Parathyroid adenoma (tissue), 2 donors: ENCODE data around the gene MAP6.

Experiments
- H2AFZ ChIP-seq: fragments of 300-600 bp; sonication (generic); one replicate; pipeline ENCODE4 v1.7.0; 2017; ENCODE audit warnings: antibody characterized with exemption, mild to moderate bottlenecking
- H3K27ac ChIP-seq: fragments of 300-600 bp; sonication (generic); one replicate; pipeline ENCODE4 v1.7.0; 2017
- H3K27me3 ChIP-seq: fragments of 300-600 bp; sonication (generic); one replicate; pipeline ENCODE4 v1.7.0; 2017; ENCODE audit warnings: low read length; ENCODE audit not compliant: control insufficient read depth, insufficient read depth
- H3K36me3 ChIP-seq: fragments of 300-600 bp; sonication (generic); one replicate; pipeline ENCODE4 v1.7.0; 2017; ENCODE audit warnings: low read length; ENCODE audit not compliant: control insufficient read depth, insufficient read depth
- H3K4me1 ChIP-seq: fragments of 300-600 bp; sonication (generic); one replicate; pipeline ENCODE4 v1.7.0; 2017; ENCODE audit warnings: control low read depth
- H3K4me2 ChIP-seq: fragments of 300-600 bp; sonication (generic); one replicate; pipeline ENCODE4 v1.7.0; 2017; ENCODE audit warnings: low read length
- H3K4me3 ChIP-seq: fragments of 300-600 bp; sonication (generic); one replicate; pipeline ENCODE4 v1.7.0; 2017; ENCODE audit warnings: low read depth, low read length
- H3K79me2 ChIP-seq: fragments of 300-600 bp; sonication (generic); one replicate; pipeline ENCODE4 v1.7.0; 2017; ENCODE audit warnings: control low read depth
- H3K9ac ChIP-seq: fragments of 300-600 bp; sonication (generic); one replicate; pipeline ENCODE4 v1.7.0; 2017; ENCODE audit warnings: mild to moderate bottlenecking
- H3K9me3 ChIP-seq: fragments of 300-600 bp; sonication (generic); one replicate; pipeline ENCODE4 v1.7.0; 2017; ENCODE audit warnings: low read length; ENCODE audit not compliant: control insufficient read depth
- TF ChIP-seq, protein P1 (sequence below): fragments of 300-600 bp; sonication (generic); IDR thresholded peaks from one replicate; pipeline ENCODE4 v1.7.0; 2017; ENCODE audit warnings: antibody characterized with exemption, mild to moderate bottlenecking
- donor health status: primary hyperparathyroidism.

The MAP6 gene

DNA sequence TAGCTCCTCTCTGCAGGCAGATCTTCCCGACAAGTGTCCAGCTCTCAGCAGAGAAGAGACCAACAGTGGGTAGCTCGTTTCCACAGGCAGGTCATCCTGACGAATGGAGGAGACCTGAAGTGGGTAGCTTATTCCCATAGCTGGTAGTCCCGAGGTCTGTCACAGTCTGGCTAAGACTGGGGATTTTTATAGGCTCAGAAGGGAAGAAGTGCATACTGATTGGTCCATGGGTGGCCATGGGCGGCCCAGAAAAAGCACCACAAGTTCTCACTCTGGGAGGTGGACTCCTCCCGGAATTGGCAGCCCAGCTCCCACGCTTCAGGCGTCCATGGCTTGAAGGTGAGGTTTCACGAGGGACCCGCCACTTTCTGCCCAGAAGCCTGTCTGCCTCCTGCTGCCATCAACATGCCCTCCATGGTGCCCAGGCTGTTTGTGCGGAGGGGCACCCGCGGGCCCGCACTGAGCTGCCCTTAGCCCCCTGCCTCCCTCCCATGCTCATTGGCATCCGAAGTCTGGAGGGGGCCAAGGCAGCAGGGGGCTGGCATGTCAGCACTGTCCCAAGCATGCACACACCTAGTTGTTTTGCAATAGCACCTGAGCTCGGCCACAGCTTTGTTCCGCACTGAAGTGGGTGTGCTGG, 9.9 kb upstream of the MAP6 start:
- H3K4me3 ChIP-seq: no peak overlapping the region
- H3K9me3 ChIP-seq: no peaks in the 10 kb centered on the region
- no peak overlapping the region for H3K27ac ChIP-seq
- no peaks in the 10 kb centered on the region for H3K79me2 ChIP-seq
- H3K4me2 ChIP-seq: no peak overlapping the region
- no peak overlapping the region for H2AFZ ChIP-seq
- no peaks in the 10 kb centered on the region for H3K4me1 ChIP-seq
- H3K36me3 ChIP-seq: no peaks in the 10 kb centered on the region
- TF ChIP-seq, protein P1, sequence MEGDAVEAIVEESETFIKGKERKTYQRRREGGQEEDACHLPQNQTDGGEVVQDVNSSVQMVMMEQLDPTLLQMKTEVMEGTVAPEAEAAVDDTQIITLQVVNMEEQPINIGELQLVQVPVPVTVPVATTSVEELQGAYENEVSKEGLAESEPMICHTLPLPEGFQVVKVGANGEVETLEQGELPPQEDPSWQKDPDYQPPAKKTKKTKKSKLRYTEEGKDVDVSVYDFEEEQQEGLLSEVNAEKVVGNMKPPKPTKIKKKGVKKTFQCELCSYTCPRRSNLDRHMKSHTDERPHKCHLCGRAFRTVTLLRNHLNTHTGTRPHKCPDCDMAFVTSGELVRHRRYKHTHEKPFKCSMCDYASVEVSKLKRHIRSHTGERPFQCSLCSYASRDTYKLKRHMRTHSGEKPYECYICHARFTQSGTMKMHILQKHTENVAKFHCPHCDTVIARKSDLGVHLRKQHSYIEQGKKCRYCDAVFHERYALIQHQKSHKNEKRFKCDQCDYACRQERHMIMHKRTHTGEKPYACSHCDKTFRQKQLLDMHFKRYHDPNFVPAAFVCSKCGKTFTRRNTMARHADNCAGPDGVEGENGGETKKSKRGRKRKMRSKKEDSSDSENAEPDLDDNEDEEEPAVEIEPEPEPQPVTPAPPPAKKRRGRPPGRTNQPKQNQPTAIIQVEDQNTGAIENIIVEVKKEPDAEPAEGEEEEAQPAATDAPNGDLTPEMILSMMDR: no peak
- no peak overlapping the region for H3K9ac ChIP-seq
- H3K27me3 ChIP-seq: no peaks in the 10 kb centered on the region

DNA sequence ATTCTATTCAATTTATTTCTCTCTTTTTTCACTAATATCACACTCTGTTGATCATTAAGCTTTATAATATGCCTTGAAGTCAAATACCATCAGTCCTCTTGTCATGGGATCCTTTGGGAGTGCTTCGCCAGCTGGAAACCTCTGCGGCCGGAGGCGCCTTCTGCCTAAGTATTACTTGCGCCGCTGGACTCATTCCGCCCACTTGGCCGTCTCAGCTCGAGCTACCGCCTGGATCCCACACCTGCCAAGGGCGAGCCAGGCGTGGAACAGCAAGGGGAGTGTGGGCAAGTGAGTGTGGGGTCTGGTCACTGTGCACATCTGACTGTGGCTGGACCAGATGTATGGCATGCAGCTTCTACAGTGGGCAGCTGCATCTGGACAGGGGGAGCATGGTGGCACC, 9.1 kb upstream of the MAP6 start:
- no peak overlapping the region for H3K27ac ChIP-seq
- no peak overlapping the region for H3K4me3 ChIP-seq
- TF ChIP-seq, protein P1: no peak
- no peak overlapping the region for H3K9ac ChIP-seq
- no peaks in the 10 kb centered on the region for H3K4me1 ChIP-seq
- no peak overlapping the region for H2AFZ ChIP-seq
- H3K79me2 ChIP-seq: no peaks in the 10 kb centered on the region
- H3K36me3 ChIP-seq: no peaks in the 10 kb centered on the region
- H3K27me3 ChIP-seq: no peaks in the 10 kb centered on the region
- H3K9me3 ChIP-seq: no peaks in the 10 kb centered on the region
- H3K4me2 ChIP-seq: no peak overlapping the region

DNA sequence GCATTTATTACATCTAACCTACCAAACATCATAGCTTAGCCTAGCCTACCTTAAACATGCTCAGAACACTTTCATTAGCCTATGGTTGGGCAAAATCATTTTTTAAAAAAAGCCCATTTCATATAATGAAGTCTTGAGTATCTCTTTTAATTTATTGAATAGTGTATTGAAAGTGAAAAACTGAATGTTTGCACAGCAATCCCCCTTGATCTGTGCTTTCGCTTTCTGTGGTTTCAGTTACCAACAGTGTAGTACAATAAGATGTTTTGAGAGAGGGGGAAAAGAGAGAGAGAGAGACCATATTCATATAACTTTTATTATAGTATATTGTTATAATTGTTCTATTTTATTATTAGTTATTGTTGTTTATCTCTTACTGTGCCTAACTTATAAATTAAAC, 8.4 kb upstream of the MAP6 start:
- Histone ChIP-seq H3K27ac (no peak overlapping the region), H3K27me3 (no peaks in the 10 kb centered on the region), H3K36me3 (no peaks in the 10 kb centered on the region), H3K4me1 (no peaks in the 10 kb centered on the region), H3K4me2 (no peak overlapping the region), H3K9me3 (no peaks in the 10 kb centered on the region), H3K9ac (no peak overlapping the region), H2AFZ (no peak overlapping the region), H3K79me2 (no peaks in the 10 kb centered on the region), H3K4me3 (no peak overlapping the region)
- TF ChIP-seq, protein P1: no peak

DNA sequence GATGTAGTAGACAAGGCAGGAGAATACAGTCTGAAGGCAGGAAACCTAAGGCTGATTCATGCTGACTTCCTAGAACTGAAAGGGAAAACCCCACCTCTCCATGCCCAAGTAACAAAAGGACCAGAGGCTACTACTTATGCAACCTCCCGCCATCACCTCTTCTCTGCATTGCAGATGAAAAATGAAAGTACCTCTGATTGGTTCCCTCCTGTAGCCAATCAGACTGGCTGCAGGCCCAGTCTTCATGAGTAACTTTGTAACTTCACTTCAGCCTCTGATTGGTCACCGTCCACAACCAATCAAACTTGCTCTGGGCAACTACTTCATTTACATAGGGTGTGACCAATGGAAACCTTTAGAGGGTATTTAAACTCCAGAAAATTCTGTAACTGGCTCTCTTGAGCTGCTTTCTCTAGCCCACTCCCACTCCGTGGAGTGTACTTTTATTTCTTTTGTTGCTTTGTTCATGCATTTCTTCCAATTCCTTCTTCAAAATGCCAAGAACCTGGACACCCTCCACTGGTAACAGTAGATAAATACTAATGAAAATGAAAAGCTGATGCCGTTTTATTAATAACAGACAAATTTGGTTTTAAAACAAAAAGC, 5.2 kb upstream of the MAP6 start:
- Histone ChIP-seq H3K27ac (no peak overlapping the region), H3K4me1 (no peaks in the 10 kb centered on the region), H3K27me3 (no peaks in the 10 kb centered on the region), H3K4me3 (no peak overlapping the region), H3K79me2 (no peaks in the 10 kb centered on the region), H3K9me3 (no peaks in the 10 kb centered on the region), H2AFZ (no peak overlapping the region), H3K4me2 (no peak overlapping the region), H3K9ac (no peak overlapping the region), H3K36me3 (no peaks in the 10 kb centered on the region)
- TF ChIP-seq, protein P1: no peak
